ENCODE results near the gene CHP2. TPM values are rescaled to one million over a fixed set of nuclear protein-coding genes. Genes with fewer than 3 reads are reported as not detected.

CHP2 gene
- total and polyA plus RNA-seq, 2 donors (not counting 3 experiments of a cell fraction or from before 2014, with no cell fraction given) = not detected

GRCh38 chr16:23753908-23754593 is 775 bp upstream of the CHP2 start:
- intact Hi-C loops (cut with micrococcal nuclease) (no loop called here), dilution Hi-C loops (cut with MboI; ENCODE audit: extremely low pct_ligation_motif_present, low sequenced_read_pairs) (no loop called here)
- FAIRE-seq (no peak), DNase-seq (ENCODE audit: low read depth, low spot score) (no peak)
- H3K9me1 ChIP-seq (replicated peaks; ENCODE audit: control insufficient read depth, extremely low read depth, insufficient read depth, low read length) = no peaks in the 10 kb centered on the region
- BruUV-seq (replicated peaks) = no TSS peak
- no peak overlapping the region for H3K9ac ChIP-seq (replicated peaks; ENCODE audit: extremely low read depth, insufficient read depth, low read length)
- no peak overlapping the region for H3K4me3 ChIP-seq (replicated peaks in 1 of 3; ENCODE audit: insufficient read depth in 1 of 3, low read depth in 1 of 3, low read length in 3 of 3)
- H3K9me3 ChIP-seq (replicated peaks; ENCODE audit: control insufficient read depth, insufficient read depth, low read length) = no peaks in the 10 kb centered on the region
- no peak overlapping the region for H3K27ac ChIP-seq (ENCODE audit: insufficient read depth, low read depth, low read length)
- ChIA-PET CTCF (no interaction called here), POLR2A (no interaction called here)
- H3K36me3 ChIP-seq (ENCODE audit: control insufficient read depth in 2 of 2, extremely low read depth in 1 of 2, insufficient read depth in 2 of 2, low read length in 2 of 2) = no peaks in the 10 kb centered on the region
- H3K27me3 ChIP-seq (ENCODE audit: control insufficient read depth in 2 of 2, insufficient read depth in 2 of 2, low read length in 2 of 2) = peaks cover 14 to 24% of the 10 kb centered on the region in 2 experiments
- H2AFZ ChIP-seq (ENCODE audit: low read depth, low read length) = no peak overlapping the region
- H4K20me1 ChIP-seq (replicated peaks; ENCODE audit: control insufficient read depth, extremely low read depth, insufficient read depth, low read length) = no peaks in the 10 kb centered on the region
- TF ChIP-seq MYC (IDR thresholded peaks at IDR 0.05; ENCODE audit: low read depth, low read length) = no peak
- TF ChIP-seq CTCF (IDR thresholded peaks at IDR 0.05; ENCODE audit: extremely low read depth in 1 of 2, insufficient read depth in 1 of 2, low read depth in 1 of 2, low read length in 2 of 2) = no peak
- TF ChIP-seq MAX (IDR thresholded peaks at IDR 0.05; ENCODE audit: insufficient read depth, insufficient read length) = no peak
- TF ChIP-seq FOS (IDR thresholded peaks at IDR 0.05; ENCODE audit: borderline replicate concordance, insufficient read depth, low read length) = no peak
- no peak for TF ChIP-seq POLR2AphosphoS5 (IDR thresholded peaks at IDR 0.05; ENCODE audit: insufficient read depth, low read depth, low read length)
- no peak for TF ChIP-seq GATA2 (IDR thresholded peaks at IDR 0.05; ENCODE audit: insufficient read depth, insufficient read length, low read depth, low read length)
- TF ChIP-seq JUN (IDR thresholded peaks at IDR 0.05; ENCODE audit: borderline replicate concordance, insufficient read depth, insufficient read length, low read depth) = no peak
- TF ChIP-seq POLR2A (IDR thresholded peaks at IDR 0.05; ENCODE audit: low read depth, low read length) = no peak
- TF ChIP-seq EZH2 (IDR thresholded peaks at IDR 0.05; ENCODE audit: borderline replicate concordance, low read depth, low read length, severe bottlenecking) = no peak
- no peaks in the 10 kb centered on the region for H3K4me1 ChIP-seq (ENCODE audit: control insufficient read depth, extremely low read depth, insufficient read depth, low read length)
- no peaks in the 10 kb centered on the region for H3K79me2 ChIP-seq (ENCODE audit: control insufficient read depth, insufficient read depth, low read length)
- H3K4me2 ChIP-seq (ENCODE audit: insufficient read depth, low read length) = no peak overlapping the region

Measured in endothelial cell of umbilical vein (primary cell).